Measurements from ENCODE around the gene RCN2.

GRCh38 chr15:76986743-76987142, 55.2 kb downstream of the RCN2 start:
- TF ChIP-seq CTCF (IDR thresholded peaks at IDR 0.05) (no peak), POLR2A (IDR thresholded peaks at IDR 0.05) (no peak)

Measured in testis (tissue), 2 donors.